Duodenal mucosa (tissue), 2 donors: ENCODE results near the gene ZNF626.
"Not testable (repeated sequence)": the region's sequence is repeated elsewhere in the genome, so short reads cannot be mapped to it uniquely, and the experiment has no call there.

ENCODE experiments used
- H3K27ac ChIP-seq: one replicate; pipeline ENCODE4 v1.7.0; 2013; ENCODE audit warnings: low read depth, low read length
- H3K27me3 ChIP-seq, 2 donors: one replicate each; pipeline ENCODE4 v1.7.0; 2013; ENCODE audit warnings: low read length in 2 of 2, control low read depth in 1 of 2; ENCODE audit not compliant: insufficient read depth in 2 of 2, control insufficient read depth in 1 of 2
- H3K36me3 ChIP-seq, 2 donors: one replicate each; pipeline ENCODE4 v1.7.0; 2013; ENCODE audit warnings: low read length in 2 of 2, control low read depth in 1 of 2; ENCODE audit not compliant: insufficient read depth in 2 of 2, control insufficient read depth in 1 of 2
- H3K4me1 ChIP-seq, 2 donors: one replicate each; pipeline ENCODE4 v1.7.0; 2013; ENCODE audit warnings: low read length in 2 of 2, control low read depth in 1 of 2; ENCODE audit not compliant: insufficient read depth in 2 of 2, control insufficient read depth in 1 of 2
- H3K4me3 ChIP-seq, 2 donors: one replicate each; pipeline ENCODE4 v1.7.0; 2013; ENCODE audit warnings: low read length in 2 of 2, low read depth in 1 of 2
- H3K9ac ChIP-seq, 2 donors: one replicate each; pipeline ENCODE4 v1.7.0; 2013; ENCODE audit warnings: low read length in 2 of 2, low read depth in 1 of 2
- H3K9me3 ChIP-seq, 2 donors: one replicate each; pipeline ENCODE4 v1.7.0; 2013; ENCODE audit warnings: low read length in 2 of 2, control low read depth in 1 of 2; ENCODE audit not compliant: control insufficient read depth in 1 of 2

The ZNF626 gene

DNA sequence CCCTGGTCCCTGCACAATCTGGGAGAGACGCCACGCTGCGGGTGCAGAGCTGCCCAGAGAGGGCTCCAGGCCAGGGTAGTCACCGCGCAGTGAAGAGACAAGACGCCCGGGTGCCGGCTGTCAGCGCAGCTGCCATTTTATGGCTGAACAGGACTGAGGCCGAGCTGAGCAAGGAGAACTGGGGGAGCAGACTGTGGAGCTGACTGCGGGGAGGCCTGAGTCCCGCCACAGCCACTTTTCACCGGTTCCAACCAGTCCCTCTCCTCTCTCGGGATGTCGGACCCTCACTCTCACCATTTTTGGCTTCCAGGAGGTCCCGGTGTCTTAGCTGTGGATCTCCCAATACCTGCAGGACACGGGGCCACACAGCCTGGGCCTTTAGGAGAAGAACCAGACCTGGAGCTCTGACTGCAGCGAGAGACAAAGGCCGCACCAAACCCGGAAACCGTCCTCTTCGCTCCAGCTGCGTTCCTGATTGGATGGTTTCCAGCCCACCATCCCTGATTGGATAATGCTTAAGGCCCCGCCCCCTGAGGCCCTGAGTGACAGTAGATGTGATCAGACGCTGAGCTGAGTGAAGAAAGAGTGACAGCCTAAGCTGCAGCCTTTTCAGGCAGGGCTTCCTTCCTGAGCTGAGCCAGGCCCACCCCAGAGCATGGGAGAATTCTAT, at the start of gene ZNF626:
TSS of gene ZNF626 (minus strand) at position 422 of the 670 bp plus-strand sequence. CDS start at position 297, 125 bp downstream.
- Histone ChIP-seq H3K9ac (peak within 1 kb of the TSS; percentile 43 to 63), H3K27ac (peak within 1 kb of the TSS; percentile 62), H3K9me3 (peaks cover 6 to 9% of the 10 kb centered on the region in 2 donors)

DNA sequence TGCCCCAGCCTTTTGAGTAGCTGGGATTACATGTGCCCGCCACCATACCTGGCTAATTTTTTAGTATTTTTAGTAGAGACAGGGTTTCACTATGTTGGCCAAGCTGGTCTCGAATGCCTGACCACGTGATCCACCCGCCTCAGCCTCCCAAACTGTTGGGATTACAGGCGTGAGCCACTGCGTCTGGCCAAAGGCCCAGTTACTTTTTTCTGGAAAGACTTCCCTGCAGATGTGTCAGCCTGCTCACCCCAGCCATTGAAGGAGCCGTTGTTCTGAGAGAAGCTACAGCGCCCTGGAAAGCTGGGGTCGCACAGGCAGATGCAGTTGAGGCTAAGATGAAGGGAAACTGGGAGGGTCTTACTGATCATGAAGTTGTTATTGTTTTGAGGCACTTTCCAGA, 7.9 kb upstream of the ZNF626 start:
- Histone ChIP-seq H3K36me3 (no peaks in the 10 kb centered on the region), H3K27me3 (no peaks in the 10 kb centered on the region), H3K27ac (no peak overlapping the region), H3K9ac (no peak overlapping the region), H3K4me1 (no peaks in the 10 kb centered on the region), H3K4me3 (no peak overlapping the region), H3K9me3 (peaks cover 0 to 8% of the 10 kb centered on the region in 2 donors)

More for the DNA sequence above, at the start of gene ZNF626:
- Histone ChIP-seq H3K36me3 (peaks cover 0 to 5% of the 10 kb centered on the region in 2 donors), H3K27me3 (no peaks in the 10 kb centered on the region), H3K4me3 (peak within 1 kb of the TSS; percentile 67 to 78), H3K4me1 (no peaks in the 10 kb centered on the region)

DNA sequence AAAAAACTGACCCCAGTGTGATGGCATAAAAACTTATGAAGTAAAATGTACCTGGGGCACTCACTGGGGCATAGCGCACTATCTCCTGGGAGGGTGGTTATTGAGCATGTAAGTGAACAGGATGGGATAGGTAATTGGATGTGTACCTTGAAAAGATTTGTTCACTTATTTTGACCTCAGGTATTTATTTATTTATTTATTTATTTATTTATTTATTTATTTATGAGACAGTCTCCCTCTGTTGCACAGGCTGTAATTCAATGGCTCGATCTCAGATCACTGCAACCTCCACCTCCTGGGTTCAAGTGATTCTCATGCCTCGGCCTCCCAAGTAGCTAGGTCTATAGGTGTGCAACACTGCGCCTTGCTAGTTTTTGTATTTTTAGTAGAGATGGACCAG, 5.9 kb upstream of the ZNF626 start:
- Histone ChIP-seq H3K4me1 (no peaks in the 10 kb centered on the region), H3K9ac (no peak overlapping the region), H3K27ac (no peak overlapping the region), H3K36me3 (no peaks in the 10 kb centered on the region), H3K9me3 (peaks cover 5 to 8% of the 10 kb centered on the region in 2 donors), H3K27me3 (no peaks in the 10 kb centered on the region), H3K4me3 (no peak overlapping the region)

DNA sequence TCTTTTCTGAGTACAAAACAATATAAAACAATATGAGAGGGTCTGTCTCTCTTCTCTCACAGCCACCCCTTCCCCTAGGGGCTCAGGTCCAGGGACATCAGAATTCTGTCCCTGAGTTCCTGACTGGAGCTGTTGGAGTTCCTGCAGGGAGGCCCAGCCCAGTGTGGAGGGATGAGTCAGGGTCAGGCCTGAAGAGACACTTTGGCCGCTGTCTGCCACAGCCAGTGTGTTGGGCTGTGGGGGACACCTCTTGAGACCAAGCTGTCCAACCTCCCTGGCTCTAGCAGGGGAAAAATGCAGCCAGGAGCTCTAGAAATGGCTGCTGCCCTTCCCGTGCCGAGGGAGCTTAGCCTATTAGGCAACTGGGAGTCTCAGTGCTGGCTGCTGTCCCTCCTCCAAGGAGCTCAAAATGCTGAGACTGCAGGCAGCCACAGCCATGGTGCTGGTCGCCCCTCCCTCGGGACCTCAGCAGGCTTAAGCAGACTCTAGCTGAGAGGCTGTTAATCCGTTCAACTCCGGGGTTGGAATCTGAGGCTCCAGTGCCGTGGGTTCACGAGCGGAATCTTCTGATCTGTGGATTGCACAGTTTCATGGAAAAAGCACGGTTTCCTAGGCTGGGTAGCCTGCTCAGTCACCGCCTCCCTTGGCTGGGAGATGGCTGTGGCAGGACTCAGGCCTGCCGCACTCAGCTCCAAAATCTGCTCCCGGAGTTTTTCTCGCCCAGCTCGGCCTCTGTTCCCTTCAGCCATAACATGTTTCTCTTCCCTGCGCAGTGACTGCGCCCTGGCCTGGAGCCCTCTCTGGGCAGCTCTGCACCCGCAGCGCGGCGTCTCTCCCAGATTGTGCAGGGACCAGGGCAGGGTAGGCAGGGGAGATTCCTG, 3.8 kb upstream of the ZNF626 start:
- Histone ChIP-seq H3K27ac (peak overlapping the region; percentile 25), H3K27me3 (no peaks in the 10 kb centered on the region), H3K36me3 (no peaks in the 10 kb centered on the region), H3K9ac (no peak overlapping the region), H3K4me3 (no peak overlapping the region), H3K9me3 (peaks cover 5 to 8% of the 10 kb centered on the region in 2 donors), H3K4me1 (no peaks in the 10 kb centered on the region)

DNA sequence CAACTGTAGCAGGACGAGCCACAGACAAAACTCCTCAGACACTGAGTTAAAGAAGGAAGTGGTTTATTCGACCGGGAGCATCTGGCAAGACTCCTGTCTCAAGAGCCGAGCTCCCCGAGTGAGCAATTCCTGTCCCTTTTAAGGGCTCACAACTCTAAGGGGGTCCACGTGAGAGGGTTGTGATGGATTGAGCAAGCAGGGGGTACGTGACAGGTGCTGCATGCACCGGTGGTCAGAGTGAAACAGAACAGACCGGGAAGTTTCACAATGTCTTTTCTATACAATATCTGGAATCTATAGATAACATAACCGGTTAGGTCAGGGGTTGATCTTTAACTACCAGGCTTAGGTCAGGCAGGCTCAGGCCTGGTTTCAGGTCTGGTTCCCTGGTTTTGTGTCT, 3.1 kb upstream of the ZNF626 start:
- H3K9ac ChIP-seq, H3K36me3 ChIP-seq, H3K27me3 ChIP-seq, H3K4me1 ChIP-seq, H3K9me3 ChIP-seq, H3K4me3 ChIP-seq, H3K27ac ChIP-seq: not testable (repeated sequence)

DNA sequence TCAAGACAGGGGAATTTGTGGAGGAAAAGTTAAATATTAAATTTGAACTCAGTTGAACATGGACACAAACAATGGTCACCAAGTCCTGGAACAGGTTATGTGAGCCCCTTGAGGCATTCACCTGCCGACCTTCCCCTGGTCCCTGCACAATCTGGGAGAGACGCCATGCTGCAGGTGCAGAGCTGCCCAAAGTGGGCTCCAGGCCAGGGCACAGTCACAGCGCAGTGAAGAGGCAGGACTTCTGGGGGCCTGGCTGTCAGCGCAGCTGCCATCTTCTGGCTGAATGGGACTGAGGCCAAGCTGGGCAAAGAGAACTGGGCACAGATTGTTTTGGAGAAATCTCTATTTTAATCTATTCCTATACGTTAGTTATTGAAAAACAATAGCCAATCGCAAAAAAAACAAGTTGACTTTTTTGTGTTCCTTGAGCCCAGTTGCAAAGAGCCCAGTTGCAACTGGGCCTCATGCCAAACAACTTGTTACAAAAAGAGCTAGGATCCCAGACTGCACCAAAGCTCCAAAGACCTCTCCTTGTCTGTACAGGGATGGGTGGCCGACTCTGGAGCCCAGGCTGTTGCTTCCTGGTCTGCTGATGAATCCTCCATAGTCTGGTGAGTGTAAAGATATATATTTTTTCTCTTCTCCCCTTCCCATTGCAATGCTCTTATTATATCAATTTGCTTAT, 1.2 kb upstream of the ZNF626 start:
- Histone ChIP-seq H3K9me3 (peaks cover 6 to 9% of the 10 kb centered on the region in 2 donors), H3K4me3 (no peak overlapping the region), H3K36me3 (no peaks in the 10 kb centered on the region), H3K27ac (no peak overlapping the region), H3K4me1 (no peaks in the 10 kb centered on the region), H3K27me3 (no peaks in the 10 kb centered on the region), H3K9ac (no peak overlapping the region)

DNA sequence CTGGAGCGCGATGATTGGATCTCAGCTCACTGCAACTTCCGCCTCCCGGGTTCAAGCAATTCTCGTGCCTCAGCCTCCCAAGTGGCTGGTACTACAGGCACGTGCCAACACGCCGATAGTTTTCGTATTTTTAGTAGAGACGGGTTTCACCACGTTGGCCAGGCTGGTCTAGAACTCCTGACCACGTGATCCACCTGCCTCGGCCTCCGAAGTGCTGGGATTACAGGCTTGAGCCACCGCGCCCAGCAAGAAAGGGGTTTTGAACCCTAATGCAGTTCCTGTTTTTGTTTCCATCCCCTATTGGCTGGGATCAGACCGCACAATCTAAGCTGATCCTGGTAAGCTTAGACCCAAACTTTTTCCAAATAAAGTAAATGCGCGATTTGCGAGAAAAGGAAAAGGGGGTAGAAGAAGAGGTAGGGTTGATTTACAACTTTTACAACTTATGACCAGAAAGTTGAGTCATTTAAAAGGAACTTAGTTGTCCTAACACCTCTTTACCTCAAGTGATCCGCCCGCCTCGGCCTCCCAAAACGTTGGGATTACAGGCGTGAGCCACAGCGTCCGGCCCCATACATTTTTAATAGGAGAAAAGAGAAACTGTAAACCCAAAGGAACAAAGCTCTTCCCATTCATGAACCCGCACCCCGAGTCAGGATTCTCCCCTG, 764 bp downstream of the ZNF626 start:
- no peaks in the 10 kb centered on the region for H3K27me3 ChIP-seq
- H3K9me3 ChIP-seq, result peaks cover 9% of the 10 kb centered on the region in 2 donors

DNA sequence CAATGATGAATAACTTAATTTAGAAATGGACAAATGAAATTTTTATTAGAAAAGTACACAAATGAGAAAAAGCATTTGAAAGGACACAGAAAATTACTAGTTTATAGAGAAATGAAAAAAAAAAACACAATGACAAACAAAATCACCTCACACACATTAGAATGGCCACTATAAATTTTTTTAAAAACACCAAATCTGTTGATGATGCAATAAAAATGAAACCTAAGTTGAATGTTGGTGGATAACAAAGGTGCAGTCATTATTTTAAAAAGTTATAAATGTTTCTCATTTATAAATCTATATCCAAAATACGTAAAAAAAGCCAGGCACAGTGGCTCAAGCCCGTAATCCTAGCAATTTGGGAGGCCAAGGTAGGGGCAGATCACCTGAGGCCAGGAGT, 20.8 kb downstream of the ZNF626 start:
- Histone ChIP-seq H3K4me3 (no peak overlapping the region), H3K36me3 (peaks cover 0 to 12% of the 10 kb centered on the region in 2 donors), H3K9ac (no peak overlapping the region), H3K4me1 (no peaks in the 10 kb centered on the region), H3K27me3 (no peaks in the 10 kb centered on the region), H3K27ac (no peak overlapping the region), H3K9me3 (peaks cover 21 to 30% of the 10 kb centered on the region in 2 donors)

More for the DNA sequence above, 764 bp downstream of the ZNF626 start:
- Histone ChIP-seq H3K36me3 (peaks cover 0 to 5% of the 10 kb centered on the region in 2 donors), H3K27ac (no peak overlapping the region), H3K9ac (peak overlapping the region in 1 of 2 donors; percentile 63), H3K4me1 (no peaks in the 10 kb centered on the region), H3K4me3 (peak overlapping the region; percentile 67 to 78)

DNA sequence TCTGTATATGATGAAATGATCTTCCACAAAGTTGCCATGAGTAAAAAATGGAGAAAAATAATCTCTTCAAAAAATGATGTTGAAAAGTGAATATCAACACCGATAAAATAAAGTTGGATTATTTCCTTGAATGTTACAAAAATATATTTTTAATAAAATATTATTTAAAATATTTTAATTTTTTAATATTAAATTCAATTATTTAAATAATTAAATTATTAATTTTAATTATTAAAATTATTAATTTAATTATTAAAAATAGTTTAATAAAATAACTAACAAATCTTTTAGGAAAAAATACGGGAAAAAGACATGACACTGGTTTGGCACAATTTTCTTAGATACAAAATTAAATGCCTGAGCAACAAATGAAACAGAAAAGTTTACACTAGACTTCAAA, 21.3 kb downstream of the ZNF626 start:
- H3K9me3 ChIP-seq, result peaks cover 21 to 34% of the 10 kb centered on the region in 2 donors
- no peak overlapping the region for H3K4me3 ChIP-seq
- H3K36me3 ChIP-seq, result peaks cover 0 to 15% of the 10 kb centered on the region in 2 donors

More for the DNA sequence above, 21.3 kb downstream of the ZNF626 start:
- H3K27ac ChIP-seq, result no peak overlapping the region
- H3K4me1 ChIP-seq, result no peaks in the 10 kb centered on the region
- H3K27me3 ChIP-seq, result no peaks in the 10 kb centered on the region
- H3K9ac ChIP-seq, result no peak overlapping the region
